HFFc6 (cell line): ENCODE data around the gene ZNRD2. TPM values are rescaled to one million over a fixed set of nuclear protein-coding genes. Genes with fewer than 3 reads are reported as not detected.
A peak's percentile ranks its signal among the peaks of the same experiment; 100 is the strongest.

Experiments used
- DNase-seq: peaks from one replicate; pipeline ENCODE4 v3.0.0-alpha.2; 2018
- H3K27ac Mint-ChIP-seq: 2 replicates; pipeline ENCODE4 v1.8.0; 2020; ENCODE audit warnings: mild to moderate bottlenecking, mixed read lengths
- H3K27me3 Mint-ChIP-seq: 2 replicates; pipeline ENCODE4 v1.8.0; 2021; ENCODE audit warnings: mild to moderate bottlenecking, moderate library complexity, mixed read lengths; ENCODE audit not compliant: insufficient read depth
- H3K36me3 Mint-ChIP-seq: 2 replicates; pipeline ENCODE4 v1.8.0; 2021; ENCODE audit warnings: low read depth, mixed read lengths
- H3K4me1 Mint-ChIP-seq: 2 replicates; pipeline ENCODE4 v1.8.0; 2020; ENCODE audit warnings: low read depth, mixed read lengths
- H3K4me3 Mint-ChIP-seq: 2 replicates; pipeline ENCODE4 v1.8.0; 2020; ENCODE audit warnings: mild to moderate bottlenecking, moderate library complexity, mixed read lengths
- H3K9me3 Mint-ChIP-seq: 2 replicates; pipeline ENCODE4 v1.8.0; 2020; ENCODE audit warnings: mild to moderate bottlenecking, mixed read lengths
- CTCF ChIP-seq: fragments of 200-600 bp; sonication (generic); IDR thresholded peaks from 2 replicates; pipeline ENCODE4 v1.5.0; 2021; ENCODE audit warnings: antibody characterized with exemption, mild to moderate bottlenecking
- total RNA-seq, 6 experiments: library from RNA; stranded (reverse); fragmentation: NEBNext Ultra II Directional; extraction: Animal tissue kit (Norgen Biotek cat#: 25700); gene quantifications; 2 replicates in 1 of 6; 3 replicates in 5 of 6; pipeline ENCODE4 v1.2.3, GENCODE V29; 2021

ZNRD2 gene
- total RNA-seq, 6 experiments from 2014 or later, result 57.7 to 72.0 (median 64.3) TPM

- no peak for TF ChIP-seq CTCF
- H3K27me3 Mint-ChIP-seq, result peaks cover 4% of the 10 kb centered on the region; the same call in 1 of the 2 replicates
- no peak within 1 kb of the TSS for H3K4me3 Mint-ChIP-seq
- H3K27ac Mint-ChIP-seq, result peak within 1 kb of the TSS; percentile 2; the same call in 1 of the 2 replicates
- no peaks in the 10 kb centered on the region for H3K4me1 Mint-ChIP-seq
- DNase-seq, result no peak
- H3K9me3 Mint-ChIP-seq, result no peaks in the 10 kb centered on the region
- peaks cover under 1% of the 10 kb centered on the region; the same call in 1 of the 2 replicates for H3K36me3 Mint-ChIP-seq
These were observed 25.4 kb downstream of the ZNRD2 start, which contains the start of gene KCNK7 for GRCh38 chr11:65595543-65596281. KCNK7 (minus strand) TSS chr11:65595800; CDS start chr11:65595772, 28 bp downstream.

GRCh38 chr11:65596520-65596919 is 26.2 kb downstream of the ZNRD2 start:
- H3K27ac Mint-ChIP-seq, result no peak overlapping the region
- DNase-seq, result no peak
- H3K9me3 Mint-ChIP-seq, result no peaks in the 10 kb centered on the region
- peaks cover 4% of the 10 kb centered on the region; the same call in 1 of the 2 replicates for H3K27me3 Mint-ChIP-seq
- peaks cover 5% of the 10 kb centered on the region; the same call in 1 of the 2 replicates for H3K36me3 Mint-ChIP-seq
- no peak for TF ChIP-seq CTCF
- H3K4me1 Mint-ChIP-seq, result no peaks in the 10 kb centered on the region
- H3K4me3 Mint-ChIP-seq, result no peak overlapping the region

GRCh38 chr11:65598258-65598699 is 28.0 kb downstream of the ZNRD2 start:
- H3K36me3 Mint-ChIP-seq, result peaks cover 7% of the 10 kb centered on the region; the same call in 1 of the 2 replicates
- no peak for DNase-seq
- no peaks in the 10 kb centered on the region for H3K9me3 Mint-ChIP-seq
- H3K27me3 Mint-ChIP-seq, result peaks cover 4% of the 10 kb centered on the region; the same call in 1 of the 2 replicates
- H3K4me1 Mint-ChIP-seq, result no peaks in the 10 kb centered on the region
- H3K4me3 Mint-ChIP-seq, result no peak overlapping the region
- TF ChIP-seq CTCF, result no peak
- H3K27ac Mint-ChIP-seq, result no peak overlapping the region

- no peaks in the 10 kb centered on the region for H3K9me3 Mint-ChIP-seq
- peaks cover 4% of the 10 kb centered on the region; the same call in 1 of the 2 replicates for H3K27me3 Mint-ChIP-seq
- no peak for DNase-seq
- no peak overlapping the region for H3K27ac Mint-ChIP-seq
- no peak for TF ChIP-seq CTCF
- no peaks in the 10 kb centered on the region for H3K4me1 Mint-ChIP-seq
- H3K36me3 Mint-ChIP-seq, result peaks cover 17% of the 10 kb centered on the region; the same call in 1 of the 2 replicates
- H3K4me3 Mint-ChIP-seq, result no peak overlapping the region
These were observed 29.1 kb downstream of the ZNRD2 start for GRCh38 chr11:65599216-65599954.

- no peak for DNase-seq
- H3K4me1 Mint-ChIP-seq, result no peaks in the 10 kb centered on the region
- peaks cover 4% of the 10 kb centered on the region; the same call in 1 of the 2 replicates for H3K27me3 Mint-ChIP-seq
- no peak overlapping the region for H3K4me3 Mint-ChIP-seq
- no peaks in the 10 kb centered on the region for H3K9me3 Mint-ChIP-seq
- H3K36me3 Mint-ChIP-seq, result peaks cover 18% of the 10 kb centered on the region; the same call in 1 of the 2 replicates
- no peak for TF ChIP-seq CTCF
- H3K27ac Mint-ChIP-seq, result no peak overlapping the region
These were observed 29.6 kb downstream of the ZNRD2 start for GRCh38 chr11:65599955-65600246.
